Transverse colon (tissue), 4 donors: ENCODE measurements around the gene SNTG2. TPM values are rescaled to one million over a fixed set of nuclear protein-coding genes. Genes with fewer than 3 reads are reported as not detected.

Source experiments
- DNase-seq: peaks from one replicate; pipeline ENCODE4 v3.0.0-alpha.2; 2019
- H3K27ac ChIP-seq, 4 donors: fragments of 200-600 bp; sonication (generic); 2 replicates each; pipeline ENCODE4 v1.5.1; 2016 to 2018; ENCODE audit warnings: inconsistent platforms in 4 of 4
- H3K27me3 ChIP-seq: fragments of 200-600 bp; sonication (generic); 2 replicates; pipeline ENCODE4 v1.5.1; 2017; ENCODE audit warnings: inconsistent platforms
- H3K36me3 ChIP-seq, 4 donors: fragments of 200-600 bp; sonication (generic); 2 replicates each; pipeline ENCODE4 v1.5.1; 2017 to 2019; ENCODE audit warnings: inconsistent platforms in 4 of 4
- H3K4me1 ChIP-seq, 4 donors: fragments of 200-600 bp; sonication (generic); 2 replicates each; pipeline ENCODE4 v1.5.1; 2017 to 2020; ENCODE audit warnings: inconsistent platforms in 4 of 4
- H3K4me3 ChIP-seq, 4 donors: fragments of 200-600 bp; sonication (generic); 1 replicate in 1 of 4; 2 replicates in 3 of 4; pipeline versions ENCODE4 v1.5.1 to v1.6.1; 2017 to 2019; ENCODE audit warnings: inconsistent platforms in 4 of 4
- H3K9me3 ChIP-seq, 2 donors: fragments of 200-600 bp; sonication (generic); 2 replicates each; pipeline ENCODE4 v1.5.1; 2017 to 2019; ENCODE audit warnings: inconsistent platforms in 2 of 2
- EP300 ChIP-seq: sonication (generic); formaldehyde crosslinking; IDR thresholded peaks from one replicate; pipeline ENCODE4 v1.6.1; 2017; ENCODE audit warnings: antibody characterized with exemption, low read depth
- POLR2A ChIP-seq: fragments of 450-650 bp; IDR thresholded peaks from one replicate; pipeline ENCODE4 v1.6.1; 2016; ENCODE audit warnings: antibody characterized with exemption, mild to moderate bottlenecking, moderate library complexity
- POLR2AphosphoS5 ChIP-seq, 3 donors: sonication (generic); formaldehyde crosslinking; IDR thresholded peaks; one replicate each; pipeline ENCODE4 v1.6.1; 2016; ENCODE audit warnings: antibody characterized with exemption in 3 of 3
- WGBS, 2 donors: methylation state at CpG; one replicate each; pipeline ENCODE4 v1.1.5; 2018; ENCODE audit warnings: low coverage in 1 of 2; 5-methylcytosine and 5-hydroxymethylcytosine counted together
- in situ Hi-C, 4 donors: fragments of 200-750 bp; cut with MboI; loops; one replicate each; pipeline versions ENCODE4 v1.15.0 to v1.15.1; 2017; ENCODE audit warnings: low sequenced_read_pairs in 3 of 4, low pct_ligation_motif_present in 1 of 4, low pct_unique_long_range_greater_than_20kb in 1 of 4
- intact Hi-C: fragments of 100-400 bp; cut with DNase I; formaldehyde crosslinking; loops from one replicate; pipeline ENCODE4 v1.15.1; 2023; ENCODE audit warnings: low total_unique reads
- total RNA-seq, 4 donors: library from RNA; depleted of rRNA; stranded (reverse); fragments of >200 nt; gene quantifications; one replicate each; pipeline ENCODE4 v1.1.0, GENCODE V29; 2016
- TF ChIP-seq, protein P1 (sequence below), 5 experiments: fragments of 200-600 bp in 3 of 5; fragments of 450-650 bp in 2 of 5; sonication (generic) in 3 of 5; IDR thresholded peaks; 1 replicate in 2 of 5; 2 replicates in 3 of 5; pipeline ENCODE4 v1.5.1; 2016 to 2017; ENCODE audit warnings: antibody characterized with exemption in 5 of 5, inconsistent platforms in 3 of 5, mild to moderate bottlenecking in 2 of 5, moderate library complexity in 1 of 5

The SNTG2 gene
- total RNA-seq, 4 donors from 2014 or later: 0.55 to 4.9 (median 1.5) TPM

DNA sequence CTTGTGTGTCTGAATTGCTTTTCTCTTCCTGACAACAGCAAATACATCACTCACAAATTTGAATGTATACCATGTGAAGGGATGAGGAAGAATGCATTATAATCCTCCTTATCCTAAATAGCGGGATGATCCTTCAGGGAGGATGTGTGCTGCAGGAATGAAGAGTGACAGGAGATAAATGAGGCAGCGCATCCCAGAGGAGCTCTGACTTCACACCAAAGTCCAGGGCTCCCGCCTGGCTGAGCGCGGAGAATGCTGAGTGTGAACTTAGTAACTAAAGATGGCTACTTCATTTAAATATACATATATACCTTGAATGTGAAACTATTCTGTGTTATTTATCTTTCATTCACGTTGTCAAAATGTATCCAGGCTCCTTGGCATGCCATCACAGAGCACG lies 317.4 kb downstream of the SNTG2 start:
- TF ChIP-seq, protein P1, sequence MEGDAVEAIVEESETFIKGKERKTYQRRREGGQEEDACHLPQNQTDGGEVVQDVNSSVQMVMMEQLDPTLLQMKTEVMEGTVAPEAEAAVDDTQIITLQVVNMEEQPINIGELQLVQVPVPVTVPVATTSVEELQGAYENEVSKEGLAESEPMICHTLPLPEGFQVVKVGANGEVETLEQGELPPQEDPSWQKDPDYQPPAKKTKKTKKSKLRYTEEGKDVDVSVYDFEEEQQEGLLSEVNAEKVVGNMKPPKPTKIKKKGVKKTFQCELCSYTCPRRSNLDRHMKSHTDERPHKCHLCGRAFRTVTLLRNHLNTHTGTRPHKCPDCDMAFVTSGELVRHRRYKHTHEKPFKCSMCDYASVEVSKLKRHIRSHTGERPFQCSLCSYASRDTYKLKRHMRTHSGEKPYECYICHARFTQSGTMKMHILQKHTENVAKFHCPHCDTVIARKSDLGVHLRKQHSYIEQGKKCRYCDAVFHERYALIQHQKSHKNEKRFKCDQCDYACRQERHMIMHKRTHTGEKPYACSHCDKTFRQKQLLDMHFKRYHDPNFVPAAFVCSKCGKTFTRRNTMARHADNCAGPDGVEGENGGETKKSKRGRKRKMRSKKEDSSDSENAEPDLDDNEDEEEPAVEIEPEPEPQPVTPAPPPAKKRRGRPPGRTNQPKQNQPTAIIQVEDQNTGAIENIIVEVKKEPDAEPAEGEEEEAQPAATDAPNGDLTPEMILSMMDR (IDR thresholded peaks at IDR 0.05): no peak
- TF ChIP-seq EP300: no peak
- TF ChIP-seq POLR2AphosphoS5 (IDR thresholded peaks at IDR 0.05): no peak
- TF ChIP-seq POLR2A: no peak
- no peaks in the 10 kb centered on the region for H3K36me3 ChIP-seq
- no peaks in the 10 kb centered on the region for H3K9me3 ChIP-seq
- no peaks in the 10 kb centered on the region for H3K27me3 ChIP-seq
- intact Hi-C loops (no loop called here), in situ Hi-C loops (no loop called here)
- no peak overlapping the region for H3K4me3 ChIP-seq
- WGBS, 2 donors: 44 to 72% methylated on average over 3 to 7 of the region's 7 CpGs
- no peak for DNase-seq
- no peak overlapping the region for H3K27ac ChIP-seq
- no peaks in the 10 kb centered on the region for H3K4me1 ChIP-seq

DNA sequence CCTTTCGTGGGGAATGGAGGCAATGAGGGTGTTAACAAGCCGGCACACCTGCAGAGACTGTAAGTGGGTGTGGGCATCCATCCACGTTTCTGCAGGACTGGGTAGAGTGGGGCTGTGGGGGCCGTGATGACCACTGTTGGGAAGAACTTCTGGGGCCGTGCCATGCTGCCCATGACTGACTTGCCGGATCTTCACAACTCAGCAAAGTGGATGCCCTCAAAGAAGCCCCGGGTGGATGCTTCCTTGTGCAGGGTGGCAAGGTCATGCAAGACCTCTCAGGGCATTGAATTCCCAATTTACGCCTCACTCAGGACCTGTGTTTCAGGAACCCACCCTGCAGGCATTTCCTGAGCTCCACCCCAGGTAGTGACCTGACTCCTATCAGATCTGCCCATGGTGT lies 319.2 kb downstream of the SNTG2 start:
- 52% methylated on average over 8 of the region's 8 CpGs; no CpG with 5 or more reads in 1 of the 2 donors for WGBS, 2 donors
- Histone ChIP-seq H3K36me3 (no peaks in the 10 kb centered on the region), H3K27ac (no peak overlapping the region), H3K4me3 (no peak overlapping the region), H3K4me1 (no peaks in the 10 kb centered on the region), H3K9me3 (no peaks in the 10 kb centered on the region), H3K27me3 (no peaks in the 10 kb centered on the region)
- in situ Hi-C loops (no loop called here), intact Hi-C loops (no loop called here)
- DNase-seq: no peak
- no peak for TF ChIP-seq EP300
- TF ChIP-seq POLR2A: no peak
- TF ChIP-seq, protein P1 (IDR thresholded peaks at IDR 0.05): no peak
- no peak for TF ChIP-seq POLR2AphosphoS5 (IDR thresholded peaks at IDR 0.05)

DNA sequence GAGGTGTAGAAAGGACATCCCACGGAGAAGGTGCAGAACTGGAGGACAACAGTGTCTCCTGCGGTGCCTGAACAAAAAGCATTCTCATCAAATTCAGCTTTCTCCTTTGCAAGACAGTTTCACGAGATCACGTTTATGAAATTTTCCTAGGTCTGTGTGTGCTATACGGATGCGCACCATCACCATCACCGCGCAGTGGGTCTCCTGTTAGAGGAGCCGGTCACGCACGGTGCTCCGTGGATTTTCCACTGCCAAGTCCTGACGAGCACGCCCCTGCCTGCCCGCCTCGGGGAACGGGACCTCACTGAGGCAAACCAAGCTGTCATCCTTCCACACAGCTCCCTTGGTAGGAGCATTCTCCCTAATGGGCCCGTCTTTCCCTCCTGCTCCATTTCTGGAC lies 322.2 kb downstream of the SNTG2 start:
- Histone ChIP-seq H3K4me3 (no peak overlapping the region), H3K9me3 (no peaks in the 10 kb centered on the region), H3K27me3 (no peaks in the 10 kb centered on the region), H3K36me3 (no peaks in the 10 kb centered on the region), H3K4me1 (no peaks in the 10 kb centered on the region), H3K27ac (no peak overlapping the region)
- TF ChIP-seq EP300 (no peak), POLR2AphosphoS5 (IDR thresholded peaks at IDR 0.05) (no peak), POLR2A (no peak)
- TF ChIP-seq, protein P1 (IDR thresholded peaks at IDR 0.05): no peak
- no peak for DNase-seq
- intact Hi-C loops: no loop called here
- 89% methylated on average over 6 to 18 of the region's 18 CpGs for WGBS, 2 donors
- in situ Hi-C loops: no loop called here

DNA sequence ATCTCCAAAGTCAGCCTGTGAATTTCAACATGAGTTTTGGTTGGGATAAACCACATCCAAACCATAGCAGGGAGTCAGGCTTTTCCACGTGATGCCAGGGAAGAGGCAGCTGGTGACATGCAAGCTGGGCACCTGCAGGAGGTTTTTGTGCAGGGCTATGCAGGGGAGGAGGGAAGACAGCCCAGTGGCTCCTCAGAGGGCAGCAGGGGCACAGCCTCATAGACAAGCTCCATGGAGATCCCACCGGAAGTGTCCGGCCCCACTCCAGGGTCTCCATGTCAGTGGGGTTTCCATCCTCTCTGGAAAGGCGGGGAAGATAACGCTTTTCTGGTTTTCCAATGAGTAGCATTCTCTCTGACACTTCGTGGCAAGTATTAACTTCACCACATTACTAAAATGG lies 327.0 kb downstream of the SNTG2 start:
- Histone ChIP-seq H3K4me3 (no peak overlapping the region), H3K4me1 (no peaks in the 10 kb centered on the region), H3K36me3 (no peaks in the 10 kb centered on the region), H3K27ac (no peak overlapping the region), H3K27me3 (no peaks in the 10 kb centered on the region), H3K9me3 (no peaks in the 10 kb centered on the region)
- WGBS, 2 donors: 77 to 82% methylated on average over 2 to 6 of the region's 6 CpGs
- in situ Hi-C loops (no loop called here), intact Hi-C loops (no loop called here)
- TF ChIP-seq, protein P1 (IDR thresholded peaks at IDR 0.05): no peak
- no peak for DNase-seq
